Measurements from ENCODE around the gene CHMP1A. TPM values are rescaled to one million over a fixed set of nuclear protein-coding genes. Genes with fewer than 3 reads are reported as not detected.

The CHMP1A gene
- total RNA-seq, 1 experiment from 2014 or later, result 59.7 TPM

DNA sequence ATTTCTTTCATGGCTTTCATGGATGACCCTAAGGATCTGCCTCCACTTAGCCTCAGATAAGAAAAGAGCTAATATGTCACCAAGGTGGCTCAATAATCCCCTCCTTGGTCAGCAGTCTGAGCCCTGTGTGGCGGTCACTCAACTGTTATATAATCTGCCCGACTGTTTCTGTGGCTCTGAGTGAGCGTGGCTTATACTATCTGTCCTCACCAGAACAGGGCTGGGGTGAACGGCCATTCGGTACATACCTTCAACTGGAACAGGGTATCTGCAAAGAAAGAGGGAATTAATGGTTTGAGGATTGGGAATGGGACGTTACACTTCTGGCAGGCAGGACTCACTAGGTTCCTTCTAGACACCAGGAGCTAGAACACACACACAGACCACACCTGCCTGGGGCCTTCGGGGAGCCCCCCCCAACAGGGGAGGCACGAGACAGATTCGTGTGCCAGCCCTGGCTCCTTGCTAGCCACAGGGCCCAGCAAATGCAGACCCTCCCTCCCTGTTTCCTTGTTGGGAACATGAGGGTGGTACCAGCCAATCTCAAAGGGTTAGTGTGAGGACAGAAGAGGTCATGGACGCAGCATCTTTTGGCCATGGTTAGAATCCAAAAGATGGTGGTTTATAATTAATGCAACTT, 3.7 kb downstream of the CHMP1A start:
- intact Hi-C loops (cut with micrococcal nuclease), result no loop called here
- no peaks in the 10 kb centered on the region for H3K9me3 Mint-ChIP-seq (ENCODE audit: unreplicated experiment)
- H3K27me3 Mint-ChIP-seq (ENCODE audit: insufficient read depth, unreplicated experiment), result no peaks in the 10 kb centered on the region
- no TSS peak for BruUV-seq (replicated peaks)
- H3K36me3 Mint-ChIP-seq (ENCODE audit: insufficient read depth, unreplicated experiment), result peaks cover 38% of the 10 kb centered on the region
- no peak overlapping the region for H3K27ac Mint-ChIP-seq (ENCODE audit: low read depth, unreplicated experiment)
- no peak for DNase-seq (ENCODE audit: unreplicated experiment)
- ChIA-PET CTCF (interaction anchor here (0.6 to 2.1 kb wide), 2 partner anchors 12 to 413 kb away, joined by 5 to 8 read pairs; no protein-coding TSS in a partner anchor), POLR2A (no interaction called here)
- TF ChIP-seq, protein P1, sequence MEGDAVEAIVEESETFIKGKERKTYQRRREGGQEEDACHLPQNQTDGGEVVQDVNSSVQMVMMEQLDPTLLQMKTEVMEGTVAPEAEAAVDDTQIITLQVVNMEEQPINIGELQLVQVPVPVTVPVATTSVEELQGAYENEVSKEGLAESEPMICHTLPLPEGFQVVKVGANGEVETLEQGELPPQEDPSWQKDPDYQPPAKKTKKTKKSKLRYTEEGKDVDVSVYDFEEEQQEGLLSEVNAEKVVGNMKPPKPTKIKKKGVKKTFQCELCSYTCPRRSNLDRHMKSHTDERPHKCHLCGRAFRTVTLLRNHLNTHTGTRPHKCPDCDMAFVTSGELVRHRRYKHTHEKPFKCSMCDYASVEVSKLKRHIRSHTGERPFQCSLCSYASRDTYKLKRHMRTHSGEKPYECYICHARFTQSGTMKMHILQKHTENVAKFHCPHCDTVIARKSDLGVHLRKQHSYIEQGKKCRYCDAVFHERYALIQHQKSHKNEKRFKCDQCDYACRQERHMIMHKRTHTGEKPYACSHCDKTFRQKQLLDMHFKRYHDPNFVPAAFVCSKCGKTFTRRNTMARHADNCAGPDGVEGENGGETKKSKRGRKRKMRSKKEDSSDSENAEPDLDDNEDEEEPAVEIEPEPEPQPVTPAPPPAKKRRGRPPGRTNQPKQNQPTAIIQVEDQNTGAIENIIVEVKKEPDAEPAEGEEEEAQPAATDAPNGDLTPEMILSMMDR (IDR thresholded peaks at IDR 0.05; ENCODE audit: unreplicated experiment), result no peak
- peaks cover 5% of the 10 kb centered on the region for H3K4me1 Mint-ChIP-seq (ENCODE audit: insufficient read depth, unreplicated experiment)
- H3K4me3 Mint-ChIP-seq (ENCODE audit: unreplicated experiment), result no peak overlapping the region

DNA sequence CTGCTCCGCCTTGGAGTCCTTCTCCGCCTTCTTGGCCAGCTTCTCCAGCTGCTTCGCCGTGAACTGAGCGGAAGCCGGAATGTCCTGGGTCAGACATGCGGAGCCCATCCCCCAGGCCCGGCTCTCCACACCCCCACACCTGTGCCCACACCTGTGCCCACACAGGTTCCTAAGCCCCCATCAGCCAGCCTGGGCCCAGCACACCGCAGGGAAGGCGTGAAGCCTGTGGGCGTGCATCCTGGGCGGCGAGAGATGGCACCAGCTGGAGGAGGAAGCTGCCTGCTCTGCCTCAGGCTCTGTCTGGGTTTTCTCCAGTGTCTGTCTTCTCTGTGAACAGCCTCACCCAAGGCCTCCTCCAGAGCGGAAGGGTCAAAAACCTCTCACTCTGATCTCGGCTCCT, 5.9 kb downstream of the CHMP1A start:
- intact Hi-C loops (cut with micrococcal nuclease), result no loop called here
- no peaks in the 10 kb centered on the region for H3K27me3 Mint-ChIP-seq (ENCODE audit: insufficient read depth, unreplicated experiment)
- TF ChIP-seq, protein P1 (IDR thresholded peaks at IDR 0.05; ENCODE audit: unreplicated experiment), result no peak
- peaks cover 5% of the 10 kb centered on the region for H3K4me1 Mint-ChIP-seq (ENCODE audit: insufficient read depth, unreplicated experiment)
- peaks cover 44% of the 10 kb centered on the region for H3K36me3 Mint-ChIP-seq (ENCODE audit: insufficient read depth, unreplicated experiment)
- no peak overlapping the region for H3K4me3 Mint-ChIP-seq (ENCODE audit: unreplicated experiment)
- ChIA-PET CTCF (interaction anchor here (1.0 kb wide), 1 partner anchor 10 kb away, joined by 4 read pairs; no protein-coding TSS in a partner anchor), POLR2A (no interaction called here)
- no TSS peak for BruUV-seq (replicated peaks)
- no peaks in the 10 kb centered on the region for H3K9me3 Mint-ChIP-seq (ENCODE audit: unreplicated experiment)
- no peak overlapping the region for H3K27ac Mint-ChIP-seq (ENCODE audit: low read depth, unreplicated experiment)
- DNase-seq (ENCODE audit: unreplicated experiment), result no peak

DNA sequence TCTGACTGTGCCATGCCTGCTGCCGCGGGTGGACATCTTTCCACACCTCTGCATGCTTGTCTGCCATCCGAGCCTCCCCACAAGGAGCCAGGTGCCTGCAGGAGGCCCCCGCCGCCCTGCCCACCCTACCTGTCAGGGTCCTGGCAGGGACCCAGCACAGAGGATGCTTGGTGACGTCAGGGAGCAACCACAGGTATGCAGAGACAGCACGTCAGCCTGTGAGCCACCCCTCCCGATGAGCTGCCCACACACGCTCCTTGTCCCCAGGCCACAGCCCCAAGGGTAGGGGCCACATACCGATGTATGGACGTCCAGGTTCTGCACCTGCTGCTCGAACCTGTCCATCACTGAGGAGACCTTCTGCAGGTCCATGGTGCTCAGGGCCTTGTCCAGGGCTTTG, 10.6 kb downstream of the CHMP1A start:
- TF ChIP-seq, protein P1 (IDR thresholded peaks at IDR 0.05; ENCODE audit: unreplicated experiment), result no peak
- peaks cover 42% of the 10 kb centered on the region for H3K36me3 Mint-ChIP-seq (ENCODE audit: insufficient read depth, unreplicated experiment)
- peaks cover 5% of the 10 kb centered on the region for H3K4me1 Mint-ChIP-seq (ENCODE audit: insufficient read depth, unreplicated experiment)
- no TSS peak for BruUV-seq (replicated peaks)
- ChIA-PET POLR2A (no interaction called here), CTCF (interaction anchor here (0.6 kb wide), 1 partner anchor 59 kb away, joined by 3 read pairs; no protein-coding TSS in a partner anchor)
- H3K4me3 Mint-ChIP-seq (ENCODE audit: unreplicated experiment), result no peak overlapping the region
- no peaks in the 10 kb centered on the region for H3K27me3 Mint-ChIP-seq (ENCODE audit: insufficient read depth, unreplicated experiment)
- intact Hi-C loops (cut with micrococcal nuclease), result no loop called here
- DNase-seq (ENCODE audit: unreplicated experiment), result peak; percentile 38
- H3K27ac Mint-ChIP-seq (ENCODE audit: low read depth, unreplicated experiment), result peak overlapping the region; percentile 61
- H3K9me3 Mint-ChIP-seq (ENCODE audit: unreplicated experiment), result no peaks in the 10 kb centered on the region

DNA sequence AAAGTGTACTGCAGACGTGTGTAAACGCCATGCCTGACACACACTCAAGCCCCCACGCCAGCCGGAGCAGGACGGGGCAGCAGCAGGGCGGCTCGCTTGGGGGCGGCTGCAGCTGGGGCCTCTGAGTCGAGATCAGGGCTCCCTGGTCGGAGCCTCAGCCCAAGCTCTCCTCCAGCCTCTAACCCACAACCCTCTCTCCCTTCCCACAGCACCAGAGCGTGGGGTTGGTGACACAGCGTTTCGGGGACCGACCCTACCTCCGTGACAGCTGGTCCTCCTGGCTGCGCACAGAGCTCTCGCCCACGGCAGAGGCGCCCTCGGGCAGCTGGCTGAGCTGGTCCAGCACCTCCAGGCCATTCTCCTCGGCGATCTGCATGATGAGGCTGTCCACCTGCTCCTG, 11.2 kb downstream of the CHMP1A start:
- Mint-ChIP-seq H3K27me3 (ENCODE audit: insufficient read depth, unreplicated experiment) (no peaks in the 10 kb centered on the region), H3K27ac (ENCODE audit: low read depth, unreplicated experiment) (no peak overlapping the region), H3K4me3 (ENCODE audit: unreplicated experiment) (no peak overlapping the region), H3K36me3 (ENCODE audit: insufficient read depth, unreplicated experiment) (peaks cover 42% of the 10 kb centered on the region), H3K9me3 (ENCODE audit: unreplicated experiment) (no peaks in the 10 kb centered on the region), H3K4me1 (ENCODE audit: insufficient read depth, unreplicated experiment) (peaks cover 5% of the 10 kb centered on the region)
- BruUV-seq (replicated peaks), result no TSS peak
- ChIA-PET POLR2A (no interaction called here), CTCF (no interaction called here)
- intact Hi-C loops (cut with micrococcal nuclease), result no loop called here
- TF ChIP-seq, protein P1 (IDR thresholded peaks at IDR 0.05; ENCODE audit: unreplicated experiment), result no peak
- no peak for DNase-seq (ENCODE audit: unreplicated experiment)

Data from MCF 10A (cell line).